ENCODE measurements around the gene ZNF358.

Gene ZNF358

GRCh38 chr19:7539827-7540425, 24.0 kb downstream of the ZNF358 start:
- DNase-seq: no peak

GRCh38 chr19:7540761-7541474, 25.0 kb downstream of the ZNF358 start:
- peak; percentile 96 for DNase-seq

GRCh38 chr19:7541475-7541824, 25.5 kb downstream of the ZNF358 start:
- DNase-seq: no peak

- DNase-seq: no peak
These were observed 26.0 kb downstream of the ZNF358 start for GRCh38 chr19:7541828-7542443.

GRCh38 chr19:7542556-7543348, 26.8 kb downstream of the ZNF358 start:
- no peak for DNase-seq

- peak; percentile 93 for DNase-seq
These were observed 28.7 kb downstream of the ZNF358 start for GRCh38 chr19:7544626-7545025.

GRCh38 chr19:7545300-7545699, 29.4 kb downstream of the ZNF358 start:
- DNase-seq: no peak

GRCh38 chr19:7545904-7546303, 30.0 kb downstream of the ZNF358 start:
- no peak for DNase-seq

GRCh38 chr19:7547159-7547558, 31.3 kb downstream of the ZNF358 start:
- no peak for DNase-seq

- DNase-seq: no peak
These were observed 33.7 kb downstream of the ZNF358 start for GRCh38 chr19:7549429-7550148.

GRCh38 chr19:7550169-7550770, 34.4 kb downstream of the ZNF358 start:
- DNase-seq: no peak

GRCh38 chr19:7550987-7551761, 35.3 kb downstream of the ZNF358 start:
- DNase-seq: peak; percentile 74

- DNase-seq: no peak
These were observed 36.9 kb downstream of the ZNF358 start for GRCh38 chr19:7552781-7553180.

GRCh38 chr19:7554565-7554964, 38.7 kb downstream of the ZNF358 start:
- DNase-seq: no peak

- peak; percentile 37 for DNase-seq
These were observed 39.3 kb downstream of the ZNF358 start for GRCh38 chr19:7554990-7555864.

GRCh38 chr19:7556696-7557315, 40.9 kb downstream of the ZNF358 start:
- no peak for DNase-seq

GRCh38 chr19:7558667-7559066, 42.8 kb downstream of the ZNF358 start:
- DNase-seq: no peak

GRCh38 chr19:7559102-7559501, 43.2 kb downstream of the ZNF358 start:
- no peak for DNase-seq

- no peak for DNase-seq
These were observed 44.4 kb downstream of the ZNF358 start for GRCh38 chr19:7560255-7560654.

GRCh38 chr19:7561325-7561724, 45.4 kb downstream of the ZNF358 start:
- DNase-seq: no peak
